GM18520 (cell line): ENCODE data around the gene GDPD4.
"Not testable (repeated sequence)": the region's sequence is repeated elsewhere in the genome, so short reads cannot be mapped to it uniquely, and the experiment has no call there.

Source experiments
- ATAC-seq: cut with Tn5 transposase; IDR thresholded peaks from one replicate; pipeline ENCODE4 v1.9.1; 2021; ENCODE audit not compliant: unreplicated experiment

The GDPD4 gene

GRCh38 chr11:77301510-77301909 is at the start of gene GDPD4:
Gene GDPD4 (minus strand): TSS chr11:77301686. CDS start chr11:77285137, 16,549 bp downstream.
- ATAC-seq, result no peak

GRCh38 chr11:77347948-77348347 is 46.5 kb upstream of the GDPD4 start:
- no peak for ATAC-seq

GRCh38 chr11:77346906-77347603 is 45.6 kb upstream of the GDPD4 start:
- ATAC-seq, result no peak

GRCh38 chr11:77345621-77346020 is 44.1 kb upstream of the GDPD4 start:
- ATAC-seq, result no peak

- ATAC-seq, result no peak
Measured at GRCh38 chr11:77340501-77340900, 39.0 kb upstream of the GDPD4 start.

- ATAC-seq, result no peak
Measured at GRCh38 chr11:77332259-77332658, 30.8 kb upstream of the GDPD4 start.

- ATAC-seq, result no peak
Measured at GRCh38 chr11:77325159-77325558, 23.7 kb upstream of the GDPD4 start.

GRCh38 chr11:77324508-77324907 is 23.0 kb upstream of the GDPD4 start:
- ATAC-seq, result no peak

- no peak for ATAC-seq
Measured at GRCh38 chr11:77322926-77323590, 21.6 kb upstream of the GDPD4 start.

GRCh38 chr11:77322506-77322905 is 21.0 kb upstream of the GDPD4 start:
- ATAC-seq, result no peak

- no peak for ATAC-seq
Measured at GRCh38 chr11:77320351-77320750, 18.9 kb upstream of the GDPD4 start.

- ATAC-seq, result no peak
Measured at GRCh38 chr11:77318600-77318999, 17.1 kb upstream of the GDPD4 start.

GRCh38 chr11:77316733-77317342 is 15.4 kb upstream of the GDPD4 start:
- no peak for ATAC-seq

GRCh38 chr11:77312107-77312506 is 10.6 kb upstream of the GDPD4 start:
- no peak for ATAC-seq

- ATAC-seq, result no peak
Measured at GRCh38 chr11:77311701-77312100, 10.2 kb upstream of the GDPD4 start.

- ATAC-seq, result no peak
Measured at GRCh38 chr11:77310721-77311120, 9.2 kb upstream of the GDPD4 start.

GRCh38 chr11:77309401-77310085 is 8.1 kb upstream of the GDPD4 start:
- no peak for ATAC-seq

GRCh38 chr11:77308838-77309237 is 7.4 kb upstream of the GDPD4 start:
- ATAC-seq, result no peak

- ATAC-seq, result no peak
Measured at GRCh38 chr11:77303328-77303727, 1.8 kb upstream of the GDPD4 start.

- no peak for ATAC-seq
Measured at GRCh38 chr11:77302752-77303151, 1.3 kb upstream of the GDPD4 start.

GRCh38 chr11:77300695-77301094 is 791 bp downstream of the GDPD4 start:
- no peak for ATAC-seq

GRCh38 chr11:77300028-77300427 is 1.5 kb downstream of the GDPD4 start:
- ATAC-seq, result not testable (repeated sequence)
